GM19372 (cell line): ENCODE measurements around the gene TMEM151A.
"Not testable (repeated sequence)": the region's sequence is repeated elsewhere in the genome, so short reads cannot be mapped to it uniquely, and the experiment has no call there.

Experiments used
- ATAC-seq: cut with Tn5 transposase; IDR thresholded peaks from one replicate; pipeline ENCODE4 v1.9.1; 2021; ENCODE audit warnings: mild to moderate bottlenecking, low read depth, moderate library complexity; ENCODE audit not compliant: unreplicated experiment

Gene TMEM151A

GRCh38 chr11:66291706-66292542 is at the start of gene TMEM151A:
Gene TMEM151A (plus strand): TSS chr11:66291894. CDS start chr11:66292014, 120 bp downstream.
- ATAC-seq: no peak

- no peak for ATAC-seq
Measured at GRCh38 chr11:66242095-66242765, 49.5 kb upstream of the TMEM151A start.

DNA sequence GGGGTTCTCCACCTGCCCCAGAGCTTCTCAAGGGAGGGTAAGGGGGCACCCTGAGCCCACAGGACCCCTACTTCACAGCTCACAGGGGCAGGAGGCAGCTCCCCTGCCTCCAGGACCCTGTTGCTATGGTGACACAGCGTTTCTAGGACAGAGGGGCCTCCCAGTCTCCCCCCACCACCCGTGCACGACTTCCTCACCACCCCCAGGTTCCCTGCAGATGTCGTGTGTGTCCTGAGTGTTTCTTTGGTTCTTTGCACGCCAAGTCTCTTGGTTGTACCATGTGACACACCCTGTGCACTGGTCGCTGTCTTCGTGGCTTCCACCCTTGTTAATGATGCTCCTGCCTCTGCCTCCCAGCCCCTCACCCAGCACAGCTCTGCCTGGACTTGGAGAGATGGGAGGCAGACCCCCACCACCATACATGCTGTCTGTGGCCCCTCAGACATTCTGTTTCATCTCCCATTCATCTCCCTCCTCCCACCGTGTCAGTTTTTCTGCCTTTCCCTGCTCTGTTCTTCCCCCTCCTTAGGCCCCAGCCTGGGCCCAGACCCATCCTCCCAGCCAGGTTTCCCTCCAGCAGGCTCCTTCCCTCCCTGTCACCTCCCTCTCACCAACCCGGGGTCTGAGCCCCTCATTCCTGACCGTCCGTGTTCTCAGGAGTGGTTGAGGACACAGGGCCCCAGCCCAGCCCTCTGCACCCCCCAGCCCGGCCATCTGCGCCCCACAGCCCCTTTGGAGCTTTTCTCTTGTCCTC is 47.7 kb upstream of the TMEM151A start:
- ATAC-seq: no peak

- no peak for ATAC-seq
Measured at GRCh38 chr11:66247295-66247694, 44.4 kb upstream of the TMEM151A start.

DNA sequence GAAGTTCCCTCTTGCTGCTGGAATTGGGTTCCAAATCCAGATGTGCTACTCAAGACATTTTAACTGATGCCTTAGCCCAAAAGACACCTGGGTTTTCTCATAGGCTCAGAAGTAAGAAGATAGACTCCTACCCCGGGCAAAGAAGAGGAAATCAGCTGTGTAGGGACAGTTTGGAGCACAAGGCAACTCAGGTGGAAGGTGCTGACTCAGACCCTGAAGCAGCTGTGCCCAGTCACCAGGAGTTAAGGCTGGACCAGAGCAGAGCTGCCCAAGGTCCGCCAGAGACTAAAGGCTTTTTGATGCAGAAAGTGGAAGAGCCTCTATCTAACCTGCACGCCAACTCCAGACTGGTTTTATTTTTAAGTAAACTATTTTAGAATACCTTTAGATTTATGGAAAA is 43.9 kb upstream of the TMEM151A start:
- no peak for ATAC-seq

- ATAC-seq: no peak
Measured at GRCh38 chr11:66248903-66249302, 42.8 kb upstream of the TMEM151A start.

DNA sequence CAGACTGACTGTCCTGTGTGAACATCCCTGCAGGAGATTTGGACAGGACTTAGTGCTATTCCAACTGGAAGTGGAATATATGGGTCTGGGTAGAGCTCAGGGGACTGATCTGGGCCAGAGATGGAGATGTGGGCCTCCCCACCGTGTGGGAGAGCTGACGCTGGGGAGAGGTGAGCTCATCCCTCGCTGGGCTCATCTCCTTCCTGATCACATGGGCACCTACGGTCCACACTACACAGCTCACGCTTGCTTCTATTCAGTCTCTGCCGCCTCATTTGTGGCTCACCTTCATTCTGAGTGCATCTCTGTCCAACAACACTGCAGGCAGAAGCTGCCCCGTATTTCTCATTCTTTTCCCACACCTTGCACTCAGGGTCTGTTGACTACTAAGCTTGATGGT is 39.9 kb upstream of the TMEM151A start:
- ATAC-seq: no peak

DNA sequence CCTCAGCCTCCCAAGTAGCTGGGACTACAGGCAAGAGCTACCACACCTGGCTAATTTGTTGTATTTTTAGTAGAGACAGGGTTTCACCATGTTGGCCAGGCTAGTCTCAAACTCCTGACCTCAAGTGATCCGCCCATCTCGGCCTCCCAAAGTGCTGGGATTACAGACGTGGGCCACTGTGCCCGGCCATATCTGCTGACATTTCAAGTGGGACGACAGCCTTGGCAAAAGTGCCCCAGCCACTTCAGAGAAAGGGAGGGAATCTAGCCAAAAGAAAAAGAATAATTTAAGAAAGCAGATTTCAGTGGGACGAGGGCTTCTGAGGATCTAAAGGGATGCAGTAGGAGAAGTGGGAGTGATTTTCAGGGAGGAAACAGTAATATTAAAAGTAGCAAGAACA is 38.6 kb upstream of the TMEM151A start:
- not testable (repeated sequence) for ATAC-seq

GRCh38 chr11:66258473-66258893 is 33.2 kb upstream of the TMEM151A start:
- ATAC-seq: no peak

- no peak for ATAC-seq
Measured at GRCh38 chr11:66259225-66259624, 32.5 kb upstream of the TMEM151A start.

DNA sequence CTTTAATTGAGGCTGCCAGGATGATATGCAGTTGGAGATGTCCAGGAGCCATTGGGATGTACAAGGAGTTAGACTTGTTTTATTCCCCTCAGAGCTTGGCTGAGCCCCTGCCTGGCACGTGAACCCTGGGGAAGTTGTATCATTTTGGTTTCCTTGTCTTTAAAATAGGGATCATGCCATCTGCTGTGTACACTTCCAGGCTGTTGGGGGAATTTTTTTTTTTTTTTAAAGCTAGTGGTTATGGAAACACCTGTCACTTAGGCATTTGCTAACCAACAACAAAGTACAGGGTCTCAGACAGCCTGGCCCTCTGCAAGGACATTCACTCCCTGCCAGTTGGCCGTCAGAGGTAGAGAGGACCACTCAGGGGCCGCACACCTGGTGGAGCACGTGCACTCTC is 31.7 kb upstream of the TMEM151A start:
- no peak for ATAC-seq

- no peak for ATAC-seq
Measured at GRCh38 chr11:66261578-66261977, 30.1 kb upstream of the TMEM151A start.

DNA sequence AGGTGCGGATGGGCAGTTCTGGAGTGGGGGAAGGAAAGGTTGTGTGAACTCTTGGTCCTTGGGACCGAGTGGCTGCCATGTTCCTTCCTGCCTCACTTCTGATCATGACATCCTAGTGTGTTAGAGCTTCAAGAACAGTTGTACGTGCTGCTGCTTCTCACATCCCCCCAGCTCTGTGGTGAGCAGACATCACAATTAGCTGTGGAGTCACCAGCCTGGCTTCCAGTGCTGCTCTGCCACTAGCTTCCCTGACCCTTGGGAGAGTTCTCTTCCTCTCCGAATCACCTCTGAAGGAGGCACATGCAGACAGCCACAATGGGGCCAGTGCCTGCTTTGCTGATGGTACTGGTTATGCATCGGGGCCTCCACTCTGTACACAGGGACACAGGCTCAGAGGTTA is 29.5 kb upstream of the TMEM151A start:
- no peak for ATAC-seq

GRCh38 chr11:66262696-66263095 is 29.0 kb upstream of the TMEM151A start:
- ATAC-seq: no peak

- no peak for ATAC-seq
Measured at GRCh38 chr11:66263231-66263630, 28.5 kb upstream of the TMEM151A start.

DNA sequence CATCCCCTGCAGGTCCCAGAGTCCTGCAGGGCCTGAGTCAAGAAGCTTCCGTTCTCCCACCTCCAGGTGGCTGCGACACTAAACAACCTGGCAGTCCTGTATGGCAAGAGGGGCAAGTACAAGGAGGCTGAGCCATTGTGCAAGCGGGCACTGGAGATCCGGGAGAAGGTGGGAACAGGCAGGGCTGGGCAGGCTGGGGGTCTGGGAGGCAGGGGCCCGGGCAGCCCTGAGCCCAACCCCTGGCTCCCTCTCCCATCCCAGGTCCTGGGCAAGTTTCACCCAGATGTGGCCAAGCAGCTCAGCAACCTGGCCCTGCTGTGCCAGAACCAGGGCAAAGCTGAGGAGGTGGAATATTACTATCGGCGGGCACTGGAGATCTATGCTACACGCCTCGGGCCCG is 27.9 kb upstream of the TMEM151A start:
- ATAC-seq: no peak

GRCh38 chr11:66264383-66264782 is 27.3 kb upstream of the TMEM151A start:
- no peak for ATAC-seq

- no peak for ATAC-seq
Measured at GRCh38 chr11:66264914-66265313, 26.8 kb upstream of the TMEM151A start.

- ATAC-seq: no peak
Measured at GRCh38 chr11:66265531-66266377, 25.9 kb upstream of the TMEM151A start.

DNA sequence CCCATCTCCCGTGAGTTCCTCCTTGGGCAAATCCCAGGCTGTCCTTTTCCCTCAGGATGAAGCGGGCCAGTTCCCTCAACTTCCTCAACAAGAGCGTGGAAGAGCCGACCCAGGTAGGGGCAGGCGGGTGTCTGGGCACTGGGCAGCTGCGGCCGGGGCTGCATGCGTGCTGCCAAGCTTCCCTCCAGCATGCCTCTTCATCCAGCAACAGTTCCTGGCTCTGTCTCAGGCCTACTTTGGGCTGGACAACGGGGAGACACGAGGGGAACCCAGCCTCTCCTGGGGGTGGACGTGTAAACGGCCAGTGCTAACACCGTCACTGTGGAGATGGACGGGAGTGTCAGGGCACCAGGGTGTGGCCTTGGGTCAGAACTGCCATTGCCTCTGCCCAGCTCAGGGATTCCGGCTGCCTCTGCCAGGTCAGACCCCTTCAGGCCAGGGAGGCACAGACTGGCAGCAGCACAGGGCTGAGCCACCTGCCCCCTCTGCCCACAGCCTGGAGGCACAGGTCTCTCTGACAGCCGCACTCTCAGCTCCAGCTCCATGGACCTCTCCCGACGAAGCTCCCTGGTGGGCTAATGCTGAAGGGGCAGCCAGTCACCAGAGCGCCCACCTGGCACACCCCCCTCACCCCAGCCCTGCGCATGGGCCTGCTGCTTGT is 25.2 kb upstream of the TMEM151A start:
- no peak for ATAC-seq
